Measurements from ENCODE around the gene AKNA.

AKNA gene

DNA sequence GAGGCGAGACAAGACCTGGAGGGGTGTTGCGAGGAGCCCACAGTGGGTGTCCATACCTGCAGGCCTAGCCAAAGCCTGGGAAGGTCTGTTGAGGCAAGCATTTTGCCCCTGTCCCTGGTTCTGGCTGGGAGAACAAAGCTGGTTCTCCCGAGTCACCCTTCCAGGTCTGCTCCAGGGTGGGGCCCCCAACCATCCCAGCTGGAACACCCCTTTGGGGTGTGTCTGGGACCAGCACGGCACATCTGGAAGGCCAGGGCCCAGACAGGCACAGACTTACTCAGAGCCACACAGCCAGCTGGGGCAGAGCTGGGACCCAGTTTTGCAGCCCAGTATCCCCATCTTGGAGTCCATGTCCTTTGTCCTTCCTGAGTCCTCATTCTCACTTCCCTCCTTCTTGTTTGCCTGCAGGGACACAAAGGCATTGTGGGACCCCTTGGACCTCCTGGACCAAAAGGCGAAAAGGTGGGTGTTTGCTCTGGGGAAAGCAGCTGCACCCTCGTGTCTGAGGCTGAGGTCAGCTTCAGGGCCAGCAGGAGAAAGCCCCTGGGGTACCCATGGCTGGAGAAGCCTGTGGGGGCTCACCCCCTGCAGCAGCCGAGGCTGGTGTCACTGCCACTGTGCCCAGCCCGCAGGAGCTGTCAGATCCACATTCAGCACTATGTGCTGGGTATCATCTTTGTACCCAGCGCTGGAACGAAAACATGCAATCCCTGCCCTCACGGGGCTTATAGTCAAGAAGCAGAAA is 103.3 kb downstream of the AKNA start:
- no peak for DNase-seq (ENCODE audit: low read depth, low spot score)
